CD14-positive monocyte (primary cell): Measurements from ENCODE around the gene HINT3. TPM values are rescaled to one million over a fixed set of nuclear protein-coding genes. Genes with fewer than 3 reads are reported as not detected.

ENCODE experiments used
- DNase-seq, 3 donors: peaks; one replicate each; pipeline ENCODE4 v3.0.0-alpha.2; 2011 to 2022
- H2AFZ ChIP-seq: 2 replicates; pipeline ENCODE4 v1.6.0; 2012; ENCODE audit warnings: mild to moderate bottlenecking, low read depth, low read length, inconsistent platforms; ENCODE audit not compliant: insufficient read depth, poor library complexity, severe bottlenecking
- H3K27ac ChIP-seq, 2 donors: 1 replicate in 1 of 2; 2 replicates in 1 of 2; pipeline ENCODE4 v1.5.1; 2012 to 2013; ENCODE audit warnings: low read length in 2 of 2, control low read depth in 1 of 2, inconsistent platforms in 1 of 2, low read depth in 1 of 2, mild to moderate bottlenecking in 1 of 2
- H3K27me3 ChIP-seq, 2 donors: one replicate each; pipeline versions ENCODE4 v1.6.0 to v1.6.1; 2011 to 2013; ENCODE audit warnings: low read length in 2 of 2; ENCODE audit not compliant: control insufficient read depth in 2 of 2, insufficient read depth in 2 of 2
- H3K36me3 ChIP-seq, 2 donors: replicated peaks in 1 of 2; 1 replicate in 1 of 2; 2 replicates in 1 of 2; pipeline versions ENCODE4 v1.5.1 to v1.6.1; 2012 to 2013; ENCODE audit warnings: low read length in 2 of 2, control low read depth in 1 of 2, inconsistent platforms in 1 of 2, mild to moderate bottlenecking in 1 of 2; ENCODE audit not compliant: insufficient read depth in 2 of 2, control insufficient read depth in 1 of 2
- H3K4me1 ChIP-seq, 2 donors: 1 replicate in 1 of 2; 2 replicates in 1 of 2; pipeline versions ENCODE4 v1.5.1 to v1.6.1; 2012 to 2013; ENCODE audit warnings: low read length in 2 of 2, control low read depth in 1 of 2, inconsistent platforms in 1 of 2, mild to moderate bottlenecking in 1 of 2, moderate library complexity in 1 of 2; ENCODE audit not compliant: insufficient read depth in 2 of 2, control insufficient read depth in 1 of 2
- H3K4me2 ChIP-seq: replicated peaks from 2 replicates; pipeline ENCODE3; 2012; ENCODE audit warnings: low read length, moderate library complexity, mild to moderate bottlenecking; ENCODE audit not compliant: poor library complexity, severe bottlenecking; ENCODE audit errors: extremely low read depth
- H3K4me3 ChIP-seq, 3 experiments: fragments of 200-600 bp in 1 of 3; sonication (generic) in 1 of 3; replicated peaks in 1 of 3; 1 replicate in 2 of 3; 2 replicates in 1 of 3; pipeline ENCODE4 v1.5.1; 2011 to 2013; ENCODE audit warnings: low read length in 3 of 3, mild to moderate bottlenecking in 3 of 3, control low read depth in 2 of 3, low read depth in 2 of 3, inconsistent platforms in 1 of 3, moderate library complexity in 1 of 3
- H3K79me2 ChIP-seq: 2 replicates; pipeline ENCODE4 v1.6.0; 2012; ENCODE audit warnings: mild to moderate bottlenecking, control low read depth, inconsistent platforms, low read length, moderate library complexity; ENCODE audit not compliant: insufficient read depth
- H3K9ac ChIP-seq: 2 replicates; pipeline ENCODE4 v1.6.0; 2017; ENCODE audit warnings: low read length, mild to moderate bottlenecking; ENCODE audit not compliant: insufficient read depth, poor library complexity, severe bottlenecking
- H3K9me3 ChIP-seq, 2 donors: replicated peaks in 1 of 2; 1 replicate in 1 of 2; 2 replicates in 1 of 2; pipeline versions ENCODE4 v1.5.1 to v1.6.1; 2012 to 2013; ENCODE audit warnings: low read length in 2 of 2, control low read depth in 1 of 2; ENCODE audit not compliant: control insufficient read depth in 1 of 2, insufficient read depth in 1 of 2
- H4K20me1 ChIP-seq: 2 replicates; pipeline ENCODE4 v1.6.0; 2012; ENCODE audit warnings: mild to moderate bottlenecking, low read length, control low read depth, moderate library complexity; ENCODE audit not compliant: insufficient read depth
- H3K27ac Mint-ChIP-seq, 7 donors: one replicate each; pipeline ENCODE4 v1.8.0; 2020; ENCODE audit warnings: mild to moderate bottlenecking in 7 of 7, mixed read lengths in 7 of 7, moderate library complexity in 6 of 7, inconsistent platforms in 2 of 7
- H3K27me3 Mint-ChIP-seq, 3 donors: one replicate each; pipeline ENCODE4 v1.8.0; 2021 to 2022; ENCODE audit warnings: low read depth in 3 of 3, mild to moderate bottlenecking in 3 of 3, mixed read lengths in 3 of 3, moderate library complexity in 3 of 3, inconsistent platforms in 1 of 3
- H3K36me3 Mint-ChIP-seq, 2 donors: one replicate each; pipeline ENCODE4 v1.8.0; 2020; ENCODE audit warnings: mixed read lengths in 2 of 2, inconsistent platforms in 1 of 2, mild to moderate bottlenecking in 1 of 2
- H3K4me1 Mint-ChIP-seq: one replicate; pipeline ENCODE4 v1.8.0; 2020; ENCODE audit warnings: mild to moderate bottlenecking, mixed read lengths
- H3K4me3 Mint-ChIP-seq, 2 donors: one replicate each; pipeline ENCODE4 v1.8.0; 2020; ENCODE audit warnings: mild to moderate bottlenecking in 2 of 2, mixed read lengths in 2 of 2, moderate library complexity in 1 of 2
- H3K9me3 Mint-ChIP-seq, 7 donors: one replicate each; pipeline ENCODE4 v1.8.0; 2020 to 2022; ENCODE audit warnings: mixed read lengths in 7 of 7, mild to moderate bottlenecking in 6 of 7, moderate library complexity in 6 of 7, inconsistent platforms in 2 of 7
- CTCF ChIP-seq: fragments of 200-600 bp; IDR thresholded peaks from one replicate; pipeline ENCODE4 v1.8.0; 2022; ENCODE audit warnings: antibody characterized with exemption, mild to moderate bottlenecking
- WGBS: methylation state at CpG from one replicate; pipeline ENCODE4 v1.1.5; 2013; ENCODE audit warnings: missing lambda C conversion rate; ENCODE audit not compliant: insufficient coverage; 5-methylcytosine and 5-hydroxymethylcytosine counted together
- intact Hi-C, 2 donors: fragments of 100-400 bp; cut with micrococcal nuclease; formaldehyde crosslinking; loops; one replicate each; pipeline versions ENCODE4 v1.15.0 to v1.15.1; 2023
- polyA plus RNA-seq, 3 donors: library from polyadenylated mRNA; depleted of rRNA in 1 of 3; unstranded in 2 of 3; stranded (reverse) in 1 of 3; fragments of 300-500 nt in 2 of 3; fragments of >200 nt in 1 of 3; fragmentation: Illumina TruSeq in 2 of 3; gene quantifications; 1 replicate in 2 of 3; 2 replicates in 1 of 3; pipeline ENCODE4 v1.2.3, GENCODE V29; 2012 to 2021

The HINT3 gene
- polyA plus RNA-seq, 3 donors = 5.3 to 18.0 (median 12.3) TPM

- H3K27ac Mint-ChIP-seq = peak overlapping the region in 1 of 7 donors; percentile 72
- no peak for DNase-seq
- peaks cover 7% of the 10 kb centered on the region for H3K79me2 ChIP-seq
These were observed 38.3 kb downstream of the HINT3 start for GRCh38 chr6:125994670-125995488.

More at GRCh38 chr6:125994670-125995488, 38.3 kb downstream of the HINT3 start:
- no peak overlapping the region for H3K4me3 ChIP-seq
- H3K9ac ChIP-seq = no peak overlapping the region
- intact Hi-C loops = loop anchor here in 1 of 2 donors (10.0 kb wide), 1 partner anchor 1120 kb away; the partner anchor contains the start of gene RSPO3
- no peaks in the 10 kb centered on the region for H3K9me3 ChIP-seq
- TF ChIP-seq CTCF = no peak
- 100% methylated on average over 1 of the region's 5 CpGs for WGBS
- no peak overlapping the region for H2AFZ ChIP-seq
- H3K36me3 ChIP-seq = peaks cover 7 to 14% of the 10 kb centered on the region in 2 donors
- Mint-ChIP-seq H3K4me1 (peaks cover 6% of the 10 kb centered on the region), H3K36me3 (peaks cover 19 to 20% of the 10 kb centered on the region in 2 donors), H3K4me3 (no peak overlapping the region), H3K9me3 (no peaks in the 10 kb centered on the region), H3K27me3 (peaks cover 0 to 2% (median 2%) of the 10 kb centered on the region in 3 donors)
- no peaks in the 10 kb centered on the region for H3K27me3 ChIP-seq
- H3K4me2 ChIP-seq = no peak overlapping the region
- H4K20me1 ChIP-seq = no peaks in the 10 kb centered on the region
- H3K4me1 ChIP-seq = peaks cover 0 to 3% of the 10 kb centered on the region in 2 donors
- H3K27ac ChIP-seq = no peak overlapping the region
